Activated CD4-positive, alpha-beta T cell treated with anti-CD3 and anti-CD28 coated beads, Interleukin-2, amount 50 U/mL, for 24 hours (primary cell): ENCODE measurements around the gene BTRC.
"Not testable (repeated sequence)": the region's sequence is repeated elsewhere in the genome, so short reads cannot be mapped to it uniquely, and the experiment has no call there.

Source experiments
- DNase-seq, 2 donors: peaks; one replicate each; pipeline ENCODE4 v3.0.0-alpha.2; 2020; ENCODE audit warnings: low read depth in 1 of 2, low spot score in 1 of 2

BTRC gene

DNA sequence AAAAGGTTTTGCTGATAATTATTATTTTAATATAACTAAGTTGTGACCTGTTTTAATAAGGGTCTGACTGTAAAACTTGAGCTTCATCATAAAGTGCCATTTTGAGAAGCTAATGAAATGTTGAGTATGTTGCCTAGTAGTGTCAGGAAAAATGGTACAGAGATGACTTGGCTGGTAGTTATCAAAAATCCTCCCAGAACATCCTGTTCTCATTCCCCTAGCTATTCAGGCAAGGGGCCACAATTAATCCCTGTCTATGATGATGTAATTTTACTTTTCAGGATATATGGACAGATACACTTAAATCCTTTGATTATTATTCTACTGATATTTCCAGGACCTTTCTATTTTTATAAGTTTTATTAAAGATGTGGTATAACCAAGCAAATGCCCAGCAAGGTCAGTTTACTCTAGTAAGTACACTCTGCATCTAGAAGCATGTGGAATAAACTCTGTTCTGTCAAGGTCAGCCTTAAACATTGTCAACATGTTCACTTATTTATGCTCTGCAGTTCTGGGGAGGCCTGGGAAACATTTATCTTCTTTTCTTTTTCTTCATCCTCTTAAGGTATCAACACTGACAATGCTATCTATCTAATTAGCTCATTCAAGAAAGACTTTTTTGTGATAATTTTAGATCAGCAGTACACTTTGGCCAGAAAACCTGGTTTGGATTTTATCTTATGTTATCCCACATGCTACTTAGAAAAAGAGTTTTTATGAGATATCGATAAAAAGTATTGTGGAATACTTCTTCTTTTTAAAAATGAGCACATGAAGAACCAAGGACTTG, 32.1 kb downstream of the BTRC start:
- DNase-seq: no peak

DNA sequence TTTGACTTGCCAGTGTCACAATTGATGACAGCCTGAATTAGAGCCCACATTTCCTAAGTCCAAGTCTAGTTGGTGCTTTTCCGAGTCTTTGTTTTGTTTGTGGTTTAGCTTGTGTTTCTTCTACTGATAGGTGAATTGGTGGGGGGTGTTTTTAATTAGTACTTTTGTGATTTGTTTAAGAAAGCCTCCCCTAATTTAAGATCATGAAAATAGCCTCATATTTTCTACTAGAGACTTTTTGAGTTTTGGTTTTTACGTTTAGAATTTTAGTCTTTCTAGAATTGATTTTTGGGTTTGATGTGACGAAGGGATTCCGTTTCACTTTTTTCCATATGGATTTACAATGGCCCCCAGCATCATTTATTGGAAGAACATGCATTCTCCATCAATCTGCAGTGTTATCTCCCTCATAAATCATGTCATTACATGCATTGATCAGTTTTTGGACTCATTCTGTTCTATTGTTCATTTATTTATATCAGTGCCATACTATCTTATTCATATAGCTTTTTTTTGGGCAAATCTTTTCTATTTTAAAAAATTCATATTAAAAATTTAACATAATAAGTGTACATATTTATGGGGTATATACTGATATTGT, 32.8 kb downstream of the BTRC start:
- DNase-seq: no peak

GRCh38 chr10:101388676-101389276, 34.8 kb downstream of the BTRC start:
- DNase-seq: no peak

DNA sequence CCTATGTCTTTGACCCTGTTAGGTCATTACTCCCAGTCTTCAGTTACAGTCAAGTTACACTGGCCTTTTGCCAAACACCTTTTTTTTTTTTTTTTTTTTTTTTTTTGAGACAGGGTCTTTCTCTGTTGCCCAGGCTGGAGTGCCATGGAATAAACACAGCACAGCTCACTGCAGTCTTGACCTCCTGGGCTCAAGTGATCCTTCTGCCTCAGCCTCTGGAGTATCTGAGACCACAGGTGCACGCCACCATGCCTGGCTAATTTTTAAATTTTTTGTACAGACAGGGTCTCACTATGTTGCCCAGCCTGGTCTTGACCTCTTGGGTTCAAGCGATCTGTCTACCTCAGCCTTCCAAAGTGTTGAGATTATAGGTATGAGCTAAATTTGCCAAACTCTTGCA, 35.6 kb downstream of the BTRC start:
- not testable (repeated sequence) for DNase-seq

DNA sequence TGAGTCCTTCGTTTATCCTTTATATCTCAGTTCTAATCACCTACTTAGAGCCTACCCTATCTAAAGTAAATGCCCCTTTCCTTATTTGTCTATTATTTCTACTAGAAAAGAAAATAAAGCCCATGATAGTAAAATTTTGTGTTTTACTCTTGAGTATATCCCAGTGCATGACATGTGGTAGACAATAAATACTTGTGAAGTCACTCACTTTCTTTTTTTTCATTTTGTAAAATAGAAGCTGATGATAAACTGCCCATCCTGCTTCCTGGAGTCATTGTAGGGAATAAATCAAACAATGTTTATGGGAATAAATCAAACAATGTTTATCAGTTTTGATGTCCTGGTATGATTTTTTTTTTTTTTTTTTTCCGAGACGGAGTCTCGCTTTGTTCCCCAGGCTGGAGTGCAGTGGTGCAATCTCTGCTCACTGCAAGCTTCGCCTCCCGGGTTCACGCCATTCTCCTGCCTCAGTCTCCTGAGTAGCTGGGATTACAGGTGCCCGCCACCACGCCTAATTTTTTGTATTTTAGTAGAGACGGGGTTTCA, 36.1 kb downstream of the BTRC start:
- DNase-seq: no peak

- DNase-seq: no peak
Measured at GRCh38 chr10:101393378-101393777, 39.4 kb downstream of the BTRC start.

- no peak for DNase-seq
Measured at GRCh38 chr10:101394524-101395133, 40.7 kb downstream of the BTRC start.

- peak in 1 of 2 donors; percentile 33 for DNase-seq
Measured at GRCh38 chr10:101397140-101397539, 43.2 kb downstream of the BTRC start.

- DNase-seq: no peak
Measured at GRCh38 chr10:101400585-101400984, 46.6 kb downstream of the BTRC start.

GRCh38 chr10:101402711-101403110, 48.7 kb downstream of the BTRC start:
- DNase-seq: no peak

- no peak for DNase-seq
Measured at GRCh38 chr10:101403161-101403560, 49.2 kb downstream of the BTRC start.

DNA sequence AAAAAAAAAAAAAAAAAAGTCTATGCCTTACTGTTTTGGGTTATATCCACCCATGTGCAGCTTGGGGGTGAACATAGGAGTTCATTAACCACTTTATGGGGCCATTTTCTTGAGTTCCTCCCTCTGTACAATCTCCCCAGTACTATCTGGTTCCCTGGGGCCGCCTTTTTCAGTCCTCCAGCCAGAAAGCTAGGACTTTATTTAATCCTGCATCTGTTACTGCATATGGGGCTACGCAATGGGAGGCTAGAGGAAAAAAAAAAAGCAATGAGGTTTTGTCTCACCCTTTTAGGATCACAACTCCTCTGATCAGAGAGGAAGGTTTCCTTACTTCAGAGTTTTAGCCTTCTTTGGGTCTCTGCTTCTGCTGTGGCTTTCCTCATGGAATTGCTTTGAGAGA, 51.0 kb downstream of the BTRC start:
- DNase-seq: no peak

DNA sequence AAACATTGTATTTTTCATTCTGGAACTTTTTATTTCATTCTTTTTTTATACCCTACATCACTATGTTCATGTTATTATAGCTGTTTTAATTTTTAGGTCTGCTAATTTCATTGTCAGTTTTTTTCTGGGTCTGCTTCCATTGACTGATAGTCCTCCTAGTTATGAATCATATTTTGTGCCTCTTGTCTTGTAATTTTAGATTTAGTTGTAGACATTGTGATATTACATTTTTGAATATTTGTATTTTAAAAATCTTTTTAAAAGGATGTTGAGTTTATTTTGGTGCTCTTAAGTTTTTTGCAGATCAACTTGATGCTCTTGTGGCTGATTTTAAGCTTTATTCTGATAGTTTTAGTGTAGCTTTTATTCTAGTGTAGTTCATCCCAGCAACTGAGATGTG, 57.6 kb downstream of the BTRC start:
- no peak for DNase-seq

- DNase-seq: no peak
Measured at GRCh38 chr10:101414034-101414433, 60.1 kb downstream of the BTRC start.

- no peak for DNase-seq
Measured at GRCh38 chr10:101415884-101416283, 61.9 kb downstream of the BTRC start.

GRCh38 chr10:101421967-101422366, 68.0 kb downstream of the BTRC start:
- not testable (repeated sequence) for DNase-seq

DNA sequence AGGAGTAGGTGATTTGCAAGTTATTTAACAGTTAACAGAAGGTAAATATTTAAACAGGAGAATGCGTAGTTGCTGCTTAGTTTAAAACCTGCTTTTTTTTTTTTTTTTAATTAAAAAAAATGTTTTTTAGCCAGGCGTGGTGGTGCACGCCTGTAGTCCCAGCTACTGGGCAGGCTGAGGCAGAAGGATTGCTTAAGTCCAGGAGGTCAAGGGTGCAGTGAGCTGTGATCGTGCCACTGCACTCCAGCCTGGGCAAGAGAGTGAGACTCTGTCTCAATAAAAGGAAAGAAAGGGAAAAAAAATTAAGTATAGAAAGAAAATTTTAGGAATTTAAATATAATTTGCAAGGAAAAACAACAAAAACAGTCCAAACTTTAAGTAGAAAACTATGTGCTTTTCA, 71.6 kb downstream of the BTRC start:
- DNase-seq: no peak

GRCh38 chr10:101428036-101428435, 74.1 kb downstream of the BTRC start:
- no peak for DNase-seq

DNA sequence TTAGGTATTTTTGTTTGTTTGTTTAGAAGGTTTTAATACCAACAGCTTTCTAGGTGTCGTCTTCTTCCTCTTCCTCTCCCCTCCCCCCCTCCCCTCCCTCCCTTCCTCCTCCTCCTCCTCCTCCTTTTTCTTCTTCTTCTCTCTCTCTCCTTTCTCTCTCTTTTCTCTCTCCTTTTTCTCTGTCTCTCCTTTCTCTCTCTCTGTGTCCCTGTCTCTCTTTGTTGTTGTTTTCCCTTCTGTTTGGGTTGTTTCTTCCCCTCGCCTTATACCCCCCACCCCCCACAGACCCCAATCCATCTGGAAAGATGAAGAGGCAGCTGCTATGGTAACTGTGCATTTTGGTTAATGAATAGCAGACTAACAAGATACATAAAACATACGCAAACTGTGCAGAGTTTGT, 75.5 kb downstream of the BTRC start:
- DNase-seq: no peak

DNA sequence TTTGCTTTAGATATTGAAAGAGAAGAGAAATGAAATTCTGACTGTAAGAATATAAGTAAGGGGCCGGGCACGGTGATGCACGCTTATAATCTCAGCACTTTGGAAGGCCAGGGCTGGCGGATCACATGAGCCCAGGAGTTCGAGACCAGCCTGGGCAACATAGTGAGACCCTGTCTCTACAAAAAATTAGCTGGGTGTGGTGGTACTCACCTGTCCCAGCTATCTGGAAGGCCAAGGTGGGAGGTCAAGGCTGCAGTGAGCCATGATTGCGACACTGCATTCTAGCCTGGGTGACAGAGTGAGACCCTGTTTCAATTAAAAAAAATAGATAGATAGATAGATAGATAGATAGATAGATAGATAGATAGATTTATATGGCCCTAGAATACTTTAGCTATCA, 82.3 kb downstream of the BTRC start:
- no peak for DNase-seq

GRCh38 chr10:101438881-101439391, 85.0 kb downstream of the BTRC start:
- no peak for DNase-seq
